ENCODE data around the gene ARHGAP36. TPM values are rescaled to one million over a fixed set of nuclear protein-coding genes. Genes with fewer than 3 reads are reported as not detected.

The ARHGAP36 gene
- total and polyA plus RNA-seq, 8 donors: 0.10 to 0.26 (median 0.14) TPM; not detected in 2

DNA sequence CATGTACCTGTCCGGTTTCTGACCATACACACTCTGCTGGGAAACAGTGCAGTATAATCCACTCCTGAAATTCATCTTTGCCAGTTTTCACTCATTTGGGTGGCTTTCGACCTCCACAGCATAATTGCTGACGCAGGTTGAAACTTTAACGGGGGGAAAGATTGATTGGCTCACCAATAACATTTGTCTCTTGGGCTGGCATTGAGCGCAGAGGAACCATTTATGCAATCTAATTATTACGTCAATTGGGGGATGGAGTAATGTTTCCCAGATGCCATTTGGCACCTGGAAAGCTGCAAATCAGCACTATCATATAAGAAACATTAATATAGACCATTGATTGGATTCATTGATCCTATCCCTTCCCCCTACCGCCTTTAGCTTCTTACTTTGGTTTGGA lies 24.1 kb upstream of the ARHGAP36 start:
- TF ChIP-seq, protein P1, sequence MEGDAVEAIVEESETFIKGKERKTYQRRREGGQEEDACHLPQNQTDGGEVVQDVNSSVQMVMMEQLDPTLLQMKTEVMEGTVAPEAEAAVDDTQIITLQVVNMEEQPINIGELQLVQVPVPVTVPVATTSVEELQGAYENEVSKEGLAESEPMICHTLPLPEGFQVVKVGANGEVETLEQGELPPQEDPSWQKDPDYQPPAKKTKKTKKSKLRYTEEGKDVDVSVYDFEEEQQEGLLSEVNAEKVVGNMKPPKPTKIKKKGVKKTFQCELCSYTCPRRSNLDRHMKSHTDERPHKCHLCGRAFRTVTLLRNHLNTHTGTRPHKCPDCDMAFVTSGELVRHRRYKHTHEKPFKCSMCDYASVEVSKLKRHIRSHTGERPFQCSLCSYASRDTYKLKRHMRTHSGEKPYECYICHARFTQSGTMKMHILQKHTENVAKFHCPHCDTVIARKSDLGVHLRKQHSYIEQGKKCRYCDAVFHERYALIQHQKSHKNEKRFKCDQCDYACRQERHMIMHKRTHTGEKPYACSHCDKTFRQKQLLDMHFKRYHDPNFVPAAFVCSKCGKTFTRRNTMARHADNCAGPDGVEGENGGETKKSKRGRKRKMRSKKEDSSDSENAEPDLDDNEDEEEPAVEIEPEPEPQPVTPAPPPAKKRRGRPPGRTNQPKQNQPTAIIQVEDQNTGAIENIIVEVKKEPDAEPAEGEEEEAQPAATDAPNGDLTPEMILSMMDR (IDR thresholded peaks at IDR 0.05): no peak
- intact Hi-C loops (cut with DNase I): no loop called here
- no peak for ATAC-seq
- Histone ChIP-seq H3K4me3 (no peak overlapping the region), H3K4me1 (no peaks in the 10 kb centered on the region), H3K36me3 (no peaks in the 10 kb centered on the region), H3K9me3 (no peaks in the 10 kb centered on the region), H3K27ac (no peak overlapping the region), H3K27me3 (peaks cover 0 to 7% of the 10 kb centered on the region in 2 donors)
- no peak for DNase-seq

DNA sequence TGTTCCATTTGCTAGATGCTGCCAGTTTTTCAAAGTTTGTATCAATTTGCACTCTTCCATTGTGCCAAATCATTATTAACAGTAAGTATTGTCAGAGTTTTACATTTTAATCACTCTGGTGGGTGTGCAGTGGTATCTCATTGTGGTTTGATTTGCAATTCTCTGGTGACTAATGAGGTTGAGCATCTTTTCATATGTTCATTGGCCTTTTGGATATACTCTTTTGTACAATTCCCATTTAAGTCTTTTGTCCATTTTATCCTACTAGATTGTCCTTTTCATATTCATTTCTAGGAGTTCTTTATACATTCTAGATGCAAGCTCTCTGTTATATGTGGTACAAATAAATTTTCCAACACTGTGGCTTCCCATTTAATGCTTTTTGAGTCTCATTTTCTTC lies 17.4 kb upstream of the ARHGAP36 start:
- H3K4me3 ChIP-seq: no peak overlapping the region
- TF ChIP-seq, protein P1 (IDR thresholded peaks at IDR 0.05): no peak
- DNase-seq (no peak), ATAC-seq (no peak)
- H3K27ac ChIP-seq: no peak overlapping the region
- H3K9me3 ChIP-seq: no peaks in the 10 kb centered on the region
- peaks cover 0 to 7% of the 10 kb centered on the region in 2 donors for H3K27me3 ChIP-seq
- no peaks in the 10 kb centered on the region for H3K4me1 ChIP-seq
- no peaks in the 10 kb centered on the region for H3K36me3 ChIP-seq
- intact Hi-C loops (cut with DNase I): no loop called here

DNA sequence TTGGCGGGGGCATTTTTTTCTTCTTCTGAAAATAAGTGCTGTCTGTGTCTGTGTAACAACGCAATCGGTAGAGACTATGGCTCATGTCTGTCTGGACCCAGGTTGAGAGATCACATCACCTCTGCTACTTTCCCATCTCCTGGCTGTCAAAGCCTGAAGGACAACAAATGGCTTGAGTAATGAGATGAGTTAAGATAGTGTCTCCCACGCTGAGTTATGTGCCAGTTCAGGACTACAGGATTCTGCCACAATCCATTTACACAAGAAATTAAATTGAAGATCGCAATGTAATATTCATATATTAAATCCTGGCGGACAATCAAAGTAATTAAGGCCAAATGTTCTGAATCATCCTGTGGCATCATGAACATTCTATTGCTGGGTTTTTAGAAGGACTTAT lies 16.5 kb upstream of the ARHGAP36 start:
- H3K27me3 ChIP-seq: peaks cover 0 to 7% of the 10 kb centered on the region in 2 donors
- H3K9me3 ChIP-seq: no peaks in the 10 kb centered on the region
- H3K36me3 ChIP-seq: no peaks in the 10 kb centered on the region
- DNase-seq: no peak
- no peak overlapping the region for H3K4me3 ChIP-seq
- TF ChIP-seq, protein P1 (IDR thresholded peaks at IDR 0.05): no peak
- no peak for ATAC-seq
- H3K4me1 ChIP-seq: no peaks in the 10 kb centered on the region
- no peak overlapping the region for H3K27ac ChIP-seq
- intact Hi-C loops (cut with DNase I): no loop called here

DNA sequence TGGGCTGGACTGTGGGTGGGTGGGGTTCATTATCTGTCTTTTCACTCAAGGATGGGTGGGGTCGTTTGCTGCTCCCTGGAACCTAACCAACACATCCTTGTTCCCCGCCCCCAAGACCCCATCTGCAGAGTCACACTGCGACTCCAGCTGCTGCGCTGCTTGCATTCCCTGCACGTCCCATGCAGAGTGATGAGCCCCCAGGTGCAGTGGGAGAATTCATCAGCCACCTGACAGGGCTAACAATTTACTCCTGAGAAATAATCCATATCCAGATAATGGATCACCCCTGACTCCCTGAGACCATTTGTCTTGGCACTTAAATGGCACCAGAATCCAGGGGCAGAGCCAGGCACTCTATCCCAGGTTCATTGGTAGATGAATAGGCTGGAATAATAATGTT lies 12.4 kb upstream of the ARHGAP36 start:
- DNase-seq (no peak), ATAC-seq (no peak)
- Histone ChIP-seq H3K36me3 (no peaks in the 10 kb centered on the region), H3K27ac (no peak overlapping the region), H3K4me3 (no peak overlapping the region), H3K27me3 (peaks cover 0 to 5% of the 10 kb centered on the region in 2 donors), H3K4me1 (no peaks in the 10 kb centered on the region), H3K9me3 (no peaks in the 10 kb centered on the region)
- TF ChIP-seq, protein P1 (IDR thresholded peaks at IDR 0.05): no peak
- intact Hi-C loops (cut with DNase I): no loop called here

DNA sequence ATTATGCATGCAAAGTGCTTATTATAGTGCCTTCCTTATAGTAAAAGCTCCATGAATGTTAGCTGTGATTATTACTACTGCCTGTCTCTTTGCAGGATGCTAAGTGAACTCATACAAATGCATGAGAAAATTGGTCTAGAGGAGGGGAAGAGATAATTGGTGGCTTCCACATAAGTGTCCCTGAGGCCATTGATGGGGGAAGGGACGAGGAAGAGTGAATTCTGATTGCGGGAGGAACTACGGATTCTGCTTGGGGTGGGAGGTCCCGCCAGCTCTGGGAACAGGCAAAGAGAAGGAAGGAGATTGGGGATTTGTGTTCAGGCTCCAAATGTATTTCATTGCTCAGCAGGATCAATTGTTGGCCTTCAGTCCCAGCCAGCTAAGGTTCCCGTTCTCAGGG lies 11.6 kb upstream of the ARHGAP36 start:
- no peaks in the 10 kb centered on the region for H3K4me1 ChIP-seq
- H3K27me3 ChIP-seq: peaks cover 0 to 5% of the 10 kb centered on the region in 2 donors
- DNase-seq (no peak), ATAC-seq (no peak)
- TF ChIP-seq, protein P1 (IDR thresholded peaks at IDR 0.05): no peak
- H3K36me3 ChIP-seq: no peaks in the 10 kb centered on the region
- intact Hi-C loops (cut with DNase I): no loop called here
- H3K4me3 ChIP-seq: no peak overlapping the region
- no peaks in the 10 kb centered on the region for H3K9me3 ChIP-seq
- no peak overlapping the region for H3K27ac ChIP-seq

All from left lung (tissue), 10 donors.